ENCODE results near the gene ANKS4B. TPM values are rescaled to one million over a fixed set of nuclear protein-coding genes. Genes with fewer than 3 reads are reported as not detected.

ANKS4B gene
- total RNA-seq, 1 experiment from 2014 or later, result 3.2 TPM

DNA sequence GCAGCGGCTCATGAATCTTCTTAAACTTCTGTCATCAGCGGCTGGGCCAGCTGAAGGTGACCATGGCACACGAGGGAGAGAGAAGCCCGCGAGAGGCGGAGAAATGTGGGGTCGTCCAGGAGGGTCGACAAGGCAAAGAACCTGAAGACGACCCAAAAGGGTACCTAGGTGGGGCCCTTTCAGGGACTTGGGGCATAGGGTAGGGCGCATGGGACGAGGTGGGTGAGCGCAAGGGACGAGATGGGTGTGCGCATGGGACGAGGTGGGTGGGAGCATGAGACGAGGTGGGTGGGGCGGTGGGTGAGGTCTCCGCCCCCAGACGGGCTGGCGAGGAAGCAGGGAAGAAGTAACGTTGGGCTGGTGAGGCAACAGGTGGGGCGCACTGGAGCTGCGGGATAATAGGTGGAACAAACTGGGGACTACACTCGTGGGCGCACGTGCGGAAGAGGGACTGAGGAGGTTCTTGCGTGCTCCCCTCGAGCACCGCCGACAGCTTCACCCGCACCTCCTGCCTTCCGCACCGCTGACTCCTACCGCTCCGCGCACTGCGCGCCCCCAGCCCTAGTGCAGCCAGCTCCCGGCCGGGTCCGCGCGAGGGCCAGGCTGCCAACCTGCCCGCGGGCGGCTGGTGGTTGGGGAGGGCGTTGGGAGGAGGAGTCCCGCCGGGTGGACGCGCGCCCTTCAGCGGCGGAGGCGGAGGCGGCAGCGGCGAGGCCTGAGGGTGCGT is 67.8 kb downstream of the ANKS4B start:
- H3K9me3 Mint-ChIP-seq (ENCODE audit: low read depth, unreplicated experiment), result no peaks in the 10 kb centered on the region
- intact Hi-C loops (cut with micrococcal nuclease; ENCODE audit: unreplicated experiment), result loop anchor here (10.0 kb wide), 2 partner anchors 497 to 1023 kb away; partner anchors contain the start of genes ERI2 and REXO5
- TF ChIP-seq, protein P1, sequence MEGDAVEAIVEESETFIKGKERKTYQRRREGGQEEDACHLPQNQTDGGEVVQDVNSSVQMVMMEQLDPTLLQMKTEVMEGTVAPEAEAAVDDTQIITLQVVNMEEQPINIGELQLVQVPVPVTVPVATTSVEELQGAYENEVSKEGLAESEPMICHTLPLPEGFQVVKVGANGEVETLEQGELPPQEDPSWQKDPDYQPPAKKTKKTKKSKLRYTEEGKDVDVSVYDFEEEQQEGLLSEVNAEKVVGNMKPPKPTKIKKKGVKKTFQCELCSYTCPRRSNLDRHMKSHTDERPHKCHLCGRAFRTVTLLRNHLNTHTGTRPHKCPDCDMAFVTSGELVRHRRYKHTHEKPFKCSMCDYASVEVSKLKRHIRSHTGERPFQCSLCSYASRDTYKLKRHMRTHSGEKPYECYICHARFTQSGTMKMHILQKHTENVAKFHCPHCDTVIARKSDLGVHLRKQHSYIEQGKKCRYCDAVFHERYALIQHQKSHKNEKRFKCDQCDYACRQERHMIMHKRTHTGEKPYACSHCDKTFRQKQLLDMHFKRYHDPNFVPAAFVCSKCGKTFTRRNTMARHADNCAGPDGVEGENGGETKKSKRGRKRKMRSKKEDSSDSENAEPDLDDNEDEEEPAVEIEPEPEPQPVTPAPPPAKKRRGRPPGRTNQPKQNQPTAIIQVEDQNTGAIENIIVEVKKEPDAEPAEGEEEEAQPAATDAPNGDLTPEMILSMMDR (IDR thresholded peaks at IDR 0.05; ENCODE audit: unreplicated experiment), result peak; percentile 45
- peaks cover 21% of the 10 kb centered on the region for H3K36me3 Mint-ChIP-seq (ENCODE audit: insufficient read depth, unreplicated experiment)
- H3K27ac Mint-ChIP-seq (ENCODE audit: unreplicated experiment), result peak overlapping the region; percentile 89
- DNase-seq, result peak; percentile 92
- no peaks in the 10 kb centered on the region for H3K27me3 Mint-ChIP-seq (ENCODE audit: unreplicated experiment)
- CTCF ChIA-PET, result interaction anchor here (0.6 to 3.1 kb wide), 25 partner anchors 17 to 1052 kb away, joined by 3 to 148 read pairs (median 5); partner anchors contain the start of genes ANKS4B, CRYM, ERI2 and LDAF1
- BruUV-seq (replicated peaks), result no TSS peak
- peaks cover 14% of the 10 kb centered on the region for H3K4me1 Mint-ChIP-seq (ENCODE audit: low read depth, unreplicated experiment)
- H3K4me3 Mint-ChIP-seq (ENCODE audit: low read depth, unreplicated experiment), result peak overlapping the region; percentile 95

DNA sequence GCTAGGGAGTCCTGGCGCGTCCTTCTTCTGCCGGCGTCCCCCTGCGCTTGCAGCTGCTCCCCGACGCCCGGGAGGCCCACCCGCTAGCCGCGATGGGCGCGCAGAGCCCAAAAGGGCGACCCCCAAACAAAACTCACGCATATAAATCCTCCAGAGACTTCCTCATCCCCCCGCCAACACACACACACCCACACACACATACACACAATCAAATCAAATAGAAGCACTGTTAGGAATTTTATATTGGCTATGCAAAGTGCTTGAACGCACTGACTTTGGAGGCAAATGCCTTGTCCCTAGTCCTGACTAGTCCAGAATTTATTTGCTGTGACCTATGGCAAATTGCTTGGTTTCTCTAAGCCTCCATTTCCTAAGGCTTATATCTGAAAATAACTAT is 68.4 kb downstream of the ANKS4B start:
- intact Hi-C loops (cut with micrococcal nuclease; ENCODE audit: unreplicated experiment), result loop anchor here (10.0 kb wide), 2 partner anchors 497 to 1023 kb away; partner anchors contain the start of genes ERI2 and REXO5
- H3K9me3 Mint-ChIP-seq (ENCODE audit: low read depth, unreplicated experiment), result no peaks in the 10 kb centered on the region
- H3K4me3 Mint-ChIP-seq (ENCODE audit: low read depth, unreplicated experiment), result peak overlapping the region; percentile 95
- CTCF ChIA-PET, result interaction anchor here (1.5 to 3.1 kb wide), 8 partner anchors 18 to 495 kb away, joined by 5 to 148 read pairs (median 14); partner anchors contain the start of genes ERI2, LDAF1 and REXO5
- H3K4me1 Mint-ChIP-seq (ENCODE audit: low read depth, unreplicated experiment), result peaks cover 13% of the 10 kb centered on the region
- peak overlapping the region; percentile 89 for H3K27ac Mint-ChIP-seq (ENCODE audit: unreplicated experiment)
- peaks cover 21% of the 10 kb centered on the region for H3K36me3 Mint-ChIP-seq (ENCODE audit: insufficient read depth, unreplicated experiment)
- TF ChIP-seq, protein P1 (IDR thresholded peaks at IDR 0.05; ENCODE audit: unreplicated experiment), result no peak
- no peak for DNase-seq
- no peaks in the 10 kb centered on the region for H3K27me3 Mint-ChIP-seq (ENCODE audit: unreplicated experiment)
- BruUV-seq (replicated peaks), result no TSS peak

DNA sequence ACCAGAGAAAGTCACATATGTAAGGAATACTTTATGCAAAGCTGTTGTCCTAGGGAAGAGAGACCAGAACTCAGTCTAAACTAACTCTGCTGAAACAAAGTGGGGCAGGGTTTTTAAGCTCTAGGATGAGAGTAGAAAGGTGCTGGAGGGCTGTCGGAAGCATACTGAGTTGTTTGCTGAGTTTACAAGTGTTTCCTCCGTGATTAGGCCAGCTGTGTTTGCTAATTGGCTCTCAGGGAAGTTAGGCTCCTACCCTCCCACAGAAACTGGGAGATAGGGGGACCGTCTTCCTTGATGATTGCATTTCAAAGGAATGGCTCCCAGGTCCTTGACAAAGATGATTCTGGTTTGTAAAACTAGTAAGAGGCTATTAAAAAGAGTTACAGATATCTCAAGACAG is 69.0 kb downstream of the ANKS4B start:
- Mint-ChIP-seq H3K36me3 (ENCODE audit: insufficient read depth, unreplicated experiment) (peaks cover 21% of the 10 kb centered on the region), H3K4me1 (ENCODE audit: low read depth, unreplicated experiment) (peaks cover 13% of the 10 kb centered on the region), H3K27ac (ENCODE audit: unreplicated experiment) (peak overlapping the region; percentile 89), H3K9me3 (ENCODE audit: low read depth, unreplicated experiment) (no peaks in the 10 kb centered on the region), H3K4me3 (ENCODE audit: low read depth, unreplicated experiment) (peak overlapping the region; percentile 95), H3K27me3 (ENCODE audit: unreplicated experiment) (no peaks in the 10 kb centered on the region)
- CTCF ChIA-PET, result interaction anchor here (0.6 to 3.1 kb wide), 3 partner anchors 113 to 196 kb away, joined by 3 to 148 read pairs (median 83); partner anchors contain the start of gene LDAF1
- DNase-seq, result no peak
- TF ChIP-seq, protein P1 (IDR thresholded peaks at IDR 0.05; ENCODE audit: unreplicated experiment), result no peak
- intact Hi-C loops (cut with micrococcal nuclease; ENCODE audit: unreplicated experiment), result loop anchor here (10.0 kb wide), 2 partner anchors 498 to 1022 kb away; partner anchors contain the start of genes ERI2 and REXO5
- BruUV-seq (replicated peaks), result TSS peak; percentile 89

DNA sequence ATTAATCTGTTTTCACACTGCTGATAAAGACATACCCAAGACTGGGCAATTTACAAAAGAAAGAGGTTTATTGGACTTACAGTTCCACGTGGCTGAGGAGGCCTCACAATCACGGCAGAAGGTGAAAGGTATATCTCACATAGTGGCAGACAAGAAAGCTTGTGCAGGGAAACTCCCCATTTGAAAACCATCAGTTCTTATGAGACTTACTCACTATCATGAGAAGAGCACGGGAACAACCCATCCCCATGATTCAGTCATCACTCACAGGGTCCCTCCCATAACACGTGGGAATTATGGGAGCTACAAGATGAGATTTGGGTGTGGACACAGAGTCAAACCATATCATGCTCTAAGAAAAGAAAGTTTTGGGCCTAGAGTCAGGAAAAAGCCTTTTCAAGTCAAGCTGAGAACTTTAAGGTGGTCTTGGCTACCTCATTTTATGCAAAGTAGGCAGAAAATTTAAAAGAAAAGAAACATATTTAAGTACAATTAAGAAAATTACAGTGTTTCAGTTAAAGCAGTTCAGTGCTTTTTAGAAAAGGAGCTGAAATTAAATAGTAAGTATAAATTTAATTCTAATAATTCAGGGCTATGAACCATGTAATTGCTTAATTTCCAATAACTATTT is 69.5 kb downstream of the ANKS4B start:
- Mint-ChIP-seq H3K4me1 (ENCODE audit: low read depth, unreplicated experiment) (peaks cover 13% of the 10 kb centered on the region), H3K4me3 (ENCODE audit: low read depth, unreplicated experiment) (peak overlapping the region; percentile 95), H3K27ac (ENCODE audit: unreplicated experiment) (no peak overlapping the region), H3K9me3 (ENCODE audit: low read depth, unreplicated experiment) (no peaks in the 10 kb centered on the region), H3K36me3 (ENCODE audit: insufficient read depth, unreplicated experiment) (peaks cover 21% of the 10 kb centered on the region), H3K27me3 (ENCODE audit: unreplicated experiment) (no peaks in the 10 kb centered on the region)
- no TSS peak for BruUV-seq (replicated peaks)
- TF ChIP-seq, protein P1 (IDR thresholded peaks at IDR 0.05; ENCODE audit: unreplicated experiment), result no peak
- no peak for DNase-seq
- intact Hi-C loops (cut with micrococcal nuclease; ENCODE audit: unreplicated experiment), result loop anchor here (10.0 kb wide), 2 partner anchors 498 to 1022 kb away; partner anchors contain the start of genes ERI2 and REXO5
- CTCF ChIA-PET, result interaction anchor here (0.6 to 3.1 kb wide), 3 partner anchors 114 to 197 kb away, joined by 3 to 148 read pairs (median 83); partner anchors contain the start of gene LDAF1
